Muscle of arm (tissue), 12 donors: Measurements from ENCODE around the gene EPHA7. TPM values are rescaled to one million over a fixed set of nuclear protein-coding genes. Genes with fewer than 3 reads are reported as not detected.

ENCODE experiments used
- DNase-seq: peaks from one replicate; pipeline ENCODE4 v3.0.0-alpha.2; 2013
- polyA plus RNA-seq, 12 donors: library from polyadenylated mRNA; unstranded; fragments of 120-200 nt; gene quantifications; one replicate each; pipeline ENCODE4 v1.2.1, GENCODE V29; 2013; ENCODE audit not compliant: insufficient read length in 12 of 12

EPHA7 gene
- polyA plus RNA-seq, 12 donors = 5.6 to 18.9 (median 9.5) TPM; not detected in 1

GRCh38 chr6:93327857-93328256 is 91.5 kb downstream of the EPHA7 start:
- DNase-seq = peak; percentile 6

DNA sequence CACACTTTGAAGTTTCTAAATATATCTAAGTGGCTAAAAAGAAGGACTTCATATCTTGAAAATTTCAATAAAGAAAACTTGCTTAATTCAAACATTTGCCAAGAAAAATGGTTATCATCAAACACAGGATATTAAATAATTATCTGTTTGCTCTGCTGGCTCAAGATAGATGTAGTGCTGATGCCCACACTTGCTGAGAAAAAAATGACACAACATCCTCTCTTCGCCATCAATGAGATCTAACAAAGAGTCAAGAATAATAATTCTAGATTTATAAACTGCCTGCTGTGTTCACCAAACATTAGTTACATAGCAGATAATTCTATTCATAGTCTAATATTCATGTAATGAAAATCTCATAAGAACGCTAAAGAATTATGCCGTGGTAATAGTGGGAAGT is 93.6 kb downstream of the EPHA7 start:
- no peak for DNase-seq

GRCh38 chr6:93323630-93324029 is 95.7 kb downstream of the EPHA7 start:
- no peak for DNase-seq

DNA sequence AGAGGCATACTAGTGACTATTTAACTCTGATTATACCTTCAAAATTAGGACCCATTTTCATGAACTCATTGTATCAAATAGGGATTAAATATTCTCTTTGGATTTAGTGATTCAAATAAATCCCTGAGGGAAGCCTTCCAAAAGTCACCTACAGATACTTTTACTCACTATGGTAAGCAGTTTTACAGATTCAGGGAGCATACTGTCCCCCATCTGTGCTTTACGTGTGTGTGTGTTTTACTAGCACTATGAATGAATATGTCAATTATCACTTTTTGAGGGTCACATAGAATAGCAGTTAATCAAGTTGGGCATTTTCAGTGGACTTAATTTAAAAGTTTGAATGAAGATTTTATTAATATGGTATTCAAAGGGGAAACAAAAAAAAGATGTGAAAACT is 96.7 kb downstream of the EPHA7 start:
- no peak for DNase-seq

DNA sequence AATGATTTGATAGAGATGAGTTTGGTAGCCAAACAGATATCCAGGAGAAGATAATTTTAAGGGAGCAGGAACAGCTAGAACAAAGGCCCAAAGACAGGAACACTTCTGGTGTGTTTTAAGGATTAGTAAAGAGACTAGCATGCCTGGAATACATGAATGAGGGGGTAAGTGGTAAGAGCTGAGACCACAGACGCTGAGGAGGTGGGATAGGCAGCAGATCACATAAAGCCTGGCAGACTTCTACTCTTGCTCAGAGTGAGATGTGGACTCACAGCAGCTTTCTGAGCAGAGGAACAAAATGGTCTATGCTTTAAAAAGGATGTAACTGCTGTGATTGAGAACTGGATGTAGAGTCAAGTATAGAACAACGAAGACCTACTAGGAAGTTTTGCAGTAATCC is 100.1 kb downstream of the EPHA7 start:
- no peak for DNase-seq

- no peak for DNase-seq
These were observed 101.2 kb downstream of the EPHA7 start for GRCh38 chr6:93318121-93318520.

DNA sequence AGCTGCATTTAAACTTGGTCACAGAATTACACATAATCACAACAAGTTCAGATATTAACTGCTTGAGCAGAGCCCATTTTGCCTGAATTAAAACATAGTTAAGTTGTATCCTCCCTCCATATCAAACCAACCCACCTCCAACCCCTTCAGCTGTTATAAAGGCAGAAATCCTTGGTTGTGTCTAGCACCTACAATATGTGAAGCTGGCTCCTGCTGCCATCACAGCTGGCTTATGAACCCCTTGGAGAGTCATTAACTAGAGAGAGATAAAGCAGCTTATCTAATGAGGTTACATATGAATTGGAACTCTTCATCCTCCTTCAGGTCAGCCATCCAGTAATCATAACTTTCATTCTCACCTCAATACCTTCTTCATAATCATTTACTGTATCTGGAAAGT is 101.8 kb downstream of the EPHA7 start:
- no peak for DNase-seq

GRCh38 chr6:93307505-93308409 is 111.6 kb downstream of the EPHA7 start:
- no peak for DNase-seq

DNA sequence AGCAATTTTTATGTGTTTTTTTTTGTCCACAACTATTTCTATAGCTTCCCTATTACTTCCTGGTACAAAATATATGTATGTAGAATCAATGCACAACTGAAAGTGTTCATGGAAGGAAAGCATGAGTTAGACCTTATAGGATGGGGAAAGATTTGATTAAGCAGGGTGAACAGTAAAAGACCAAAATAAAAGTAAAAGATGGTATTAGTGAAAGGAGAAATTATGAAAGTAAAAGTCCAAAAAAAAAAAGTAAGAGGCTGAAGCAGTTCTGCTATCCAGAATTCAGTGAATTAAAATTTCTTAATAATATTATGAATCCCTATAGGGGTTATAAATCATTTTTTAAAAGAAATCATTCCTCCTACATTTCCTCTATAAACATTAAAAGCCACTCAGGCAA is 114.3 kb downstream of the EPHA7 start:
- no peak for DNase-seq

DNA sequence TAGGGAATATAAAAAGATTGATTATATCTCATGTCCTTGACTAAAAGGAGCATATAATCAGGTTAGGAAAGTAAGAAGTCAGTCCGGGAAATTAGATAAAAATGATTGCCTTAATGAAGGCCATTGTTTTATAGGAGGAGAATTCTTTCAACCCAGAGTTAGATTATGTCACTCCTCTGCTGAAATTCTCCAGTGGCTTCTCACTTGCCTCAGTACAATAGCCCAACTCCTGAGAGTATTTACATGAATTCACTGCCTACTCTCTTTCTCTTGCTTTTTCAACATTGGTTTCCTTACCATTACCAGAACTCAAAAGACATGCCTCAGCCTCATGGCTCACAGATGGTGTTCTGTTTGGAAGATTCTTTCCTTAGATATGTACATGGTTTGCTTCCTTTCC is 114.9 kb downstream of the EPHA7 start:
- no peak for DNase-seq

DNA sequence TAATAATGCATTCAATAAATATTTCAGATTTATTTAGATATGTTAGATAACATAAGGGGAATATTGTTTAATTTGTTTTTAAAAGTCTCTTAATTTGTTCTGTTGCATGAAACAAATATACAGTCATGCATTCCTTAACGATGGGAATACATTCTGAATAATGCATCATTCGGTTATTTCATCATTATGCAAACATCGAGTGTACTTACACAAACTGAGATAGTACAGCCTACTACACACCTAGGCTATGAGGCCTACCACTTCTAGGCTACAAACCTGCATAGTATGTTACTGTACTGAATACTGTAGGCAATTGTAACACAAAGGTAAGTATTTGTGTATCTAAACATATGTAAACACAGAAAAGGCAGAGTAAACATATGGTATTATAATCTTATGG is 118.7 kb downstream of the EPHA7 start:
- no peak for DNase-seq

- DNase-seq = no peak
These were observed 119.7 kb downstream of the EPHA7 start for GRCh38 chr6:93299622-93300021.

- DNase-seq = no peak
These were observed 123.7 kb downstream of the EPHA7 start for GRCh38 chr6:93295631-93296030.

DNA sequence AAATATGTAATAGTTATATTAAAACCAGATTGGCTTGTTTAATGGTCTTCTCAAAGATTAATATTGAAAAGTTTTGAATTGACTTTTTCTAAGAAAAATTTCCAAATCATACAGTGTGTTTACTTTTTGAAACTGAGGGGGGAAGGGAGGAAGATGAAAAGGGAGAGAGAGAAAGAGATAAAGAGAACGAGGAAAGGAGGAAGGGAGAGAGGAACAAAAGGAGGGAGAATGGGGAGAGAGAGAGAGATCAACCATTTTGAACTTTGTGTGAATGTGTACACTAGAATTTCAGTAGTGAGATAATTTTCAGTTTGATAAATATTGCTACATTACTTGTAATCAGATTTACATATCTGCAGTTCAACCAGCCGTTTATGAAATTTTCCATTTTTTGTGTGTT is 124.5 kb downstream of the EPHA7 start:
- no peak for DNase-seq

- no peak for DNase-seq
These were observed 125.5 kb downstream of the EPHA7 start for GRCh38 chr6:93293872-93294271.

- no peak for DNase-seq
These were observed 125.9 kb downstream of the EPHA7 start for GRCh38 chr6:93293460-93293859.

- DNase-seq = no peak
These were observed 136.8 kb downstream of the EPHA7 start for GRCh38 chr6:93282521-93283031.

DNA sequence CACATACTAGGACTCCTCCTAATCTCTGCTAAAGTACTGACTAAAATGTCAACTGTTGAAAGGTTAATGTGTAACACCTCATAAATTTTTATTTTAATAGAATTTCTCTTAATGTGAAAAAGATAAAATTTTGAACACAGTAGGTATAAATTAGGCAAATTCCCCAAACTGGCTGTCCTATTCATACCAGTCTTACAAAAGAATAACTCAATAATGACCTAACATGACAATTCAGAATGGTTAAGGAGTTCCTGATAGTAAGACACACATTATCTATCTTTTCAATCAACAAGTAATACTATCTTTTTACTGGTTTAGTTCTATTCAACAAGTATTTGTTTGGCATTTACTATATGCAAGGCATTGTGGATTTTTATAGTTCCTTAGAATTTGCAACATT is 141.1 kb downstream of the EPHA7 start:
- DNase-seq = no peak

- DNase-seq = no peak
These were observed 146.5 kb downstream of the EPHA7 start for GRCh38 chr6:93272896-93273295.

GRCh38 chr6:93272211-93272610 is 147.1 kb downstream of the EPHA7 start:
- DNase-seq = peak; percentile 44

DNA sequence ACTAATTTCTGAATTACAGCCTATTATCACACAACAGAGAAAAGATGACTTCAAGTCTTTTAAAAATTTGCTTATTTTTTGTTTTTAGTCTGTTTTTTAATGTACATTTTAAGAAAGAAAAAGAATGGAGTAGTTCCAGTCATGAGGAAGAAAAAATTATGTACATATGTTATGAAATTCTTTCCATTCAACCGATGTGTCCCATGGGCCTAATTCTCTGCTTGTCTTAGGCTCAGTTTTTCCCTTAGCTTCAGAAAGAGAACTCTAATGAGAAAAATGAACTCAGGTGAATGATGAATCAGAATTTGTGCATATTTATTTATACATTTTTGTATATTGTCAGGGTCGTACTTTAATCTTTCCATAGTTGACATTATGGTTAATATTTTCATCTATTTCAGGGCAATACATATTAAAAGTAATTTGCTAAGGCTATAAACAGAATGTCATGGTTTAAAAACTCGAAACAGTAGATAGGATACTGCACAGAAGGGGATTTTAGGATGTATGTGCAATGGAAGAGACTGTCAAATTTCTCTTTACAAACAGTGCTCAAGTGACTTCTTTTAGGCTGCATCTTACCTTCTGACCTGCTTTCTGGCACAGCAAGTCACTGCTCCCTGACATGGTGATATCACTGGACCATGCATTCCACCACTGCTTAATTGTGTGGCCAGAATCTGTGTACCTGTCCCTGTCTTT is 153.1 kb downstream of the EPHA7 start:
- DNase-seq = peak; percentile 53

DNA sequence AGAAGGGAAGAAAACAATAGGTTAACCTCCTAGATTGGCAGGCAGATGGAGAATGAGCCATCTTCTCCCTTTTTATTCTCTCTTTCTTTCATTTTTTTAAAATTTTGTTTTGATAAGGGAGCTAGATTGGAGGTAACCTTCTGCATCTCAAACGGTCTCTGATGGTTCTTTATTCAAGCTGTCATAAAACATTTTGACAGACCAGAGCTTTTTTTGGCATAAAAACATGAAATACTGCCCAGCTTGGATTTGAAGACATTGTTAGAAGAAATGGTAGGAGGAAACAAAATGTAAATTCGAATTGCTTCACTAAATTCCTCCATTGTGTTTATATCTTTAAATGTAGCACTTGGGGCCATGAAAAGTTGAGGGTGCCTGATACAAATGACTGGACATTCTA is 158.5 kb downstream of the EPHA7 start:
- DNase-seq = no peak

GRCh38 chr6:93259332-93259731 is 160.0 kb downstream of the EPHA7 start:
- no peak for DNase-seq
